ENCODE measurements around the gene NCS1.

The NCS1 gene

GRCh38 chr9:130129432-130130061, 42.7 kb upstream of the NCS1 start:
- TF ChIP-seq, protein P1, sequence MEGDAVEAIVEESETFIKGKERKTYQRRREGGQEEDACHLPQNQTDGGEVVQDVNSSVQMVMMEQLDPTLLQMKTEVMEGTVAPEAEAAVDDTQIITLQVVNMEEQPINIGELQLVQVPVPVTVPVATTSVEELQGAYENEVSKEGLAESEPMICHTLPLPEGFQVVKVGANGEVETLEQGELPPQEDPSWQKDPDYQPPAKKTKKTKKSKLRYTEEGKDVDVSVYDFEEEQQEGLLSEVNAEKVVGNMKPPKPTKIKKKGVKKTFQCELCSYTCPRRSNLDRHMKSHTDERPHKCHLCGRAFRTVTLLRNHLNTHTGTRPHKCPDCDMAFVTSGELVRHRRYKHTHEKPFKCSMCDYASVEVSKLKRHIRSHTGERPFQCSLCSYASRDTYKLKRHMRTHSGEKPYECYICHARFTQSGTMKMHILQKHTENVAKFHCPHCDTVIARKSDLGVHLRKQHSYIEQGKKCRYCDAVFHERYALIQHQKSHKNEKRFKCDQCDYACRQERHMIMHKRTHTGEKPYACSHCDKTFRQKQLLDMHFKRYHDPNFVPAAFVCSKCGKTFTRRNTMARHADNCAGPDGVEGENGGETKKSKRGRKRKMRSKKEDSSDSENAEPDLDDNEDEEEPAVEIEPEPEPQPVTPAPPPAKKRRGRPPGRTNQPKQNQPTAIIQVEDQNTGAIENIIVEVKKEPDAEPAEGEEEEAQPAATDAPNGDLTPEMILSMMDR (conservative IDR thresholded peaks at IDR 0.05): no peak
- H3K27ac ChIP-seq: no peak overlapping the region

DNA sequence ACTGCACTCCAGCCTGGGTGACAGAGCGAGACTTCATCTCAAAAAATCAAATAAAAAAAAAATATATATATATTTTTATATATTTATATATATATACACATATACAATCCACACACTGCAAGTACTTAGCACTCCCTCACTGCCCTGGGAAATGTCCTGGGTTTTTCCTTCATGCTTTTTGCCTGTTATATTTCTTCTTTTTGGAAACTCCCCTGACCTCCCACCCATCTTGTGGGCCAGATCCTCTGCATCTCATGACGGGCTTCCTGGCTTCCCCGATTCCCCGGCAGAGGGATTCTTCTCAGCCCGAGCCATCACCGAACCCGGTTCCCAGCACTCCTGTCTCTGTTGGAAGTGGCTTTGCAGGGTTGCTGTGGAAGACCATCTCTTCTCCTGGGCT, 39.5 kb upstream of the NCS1 start:
- TF ChIP-seq, protein P1 (conservative IDR thresholded peaks at IDR 0.05): no peak
- H3K27ac ChIP-seq: no peak overlapping the region

GRCh38 chr9:130137081-130137640, 35.0 kb upstream of the NCS1 start:
- TF ChIP-seq, protein P1 (conservative IDR thresholded peaks at IDR 0.05): no peak
- no peak overlapping the region for H3K27ac ChIP-seq

- no peak overlapping the region for H3K27ac ChIP-seq
- TF ChIP-seq, protein P1 (conservative IDR thresholded peaks at IDR 0.05): no peak
These were observed 34.5 kb upstream of the NCS1 start for GRCh38 chr9:130137641-130138081.

- no peak overlapping the region for H3K27ac ChIP-seq
- TF ChIP-seq, protein P1 (conservative IDR thresholded peaks at IDR 0.05): no peak
These were observed 34.0 kb upstream of the NCS1 start for GRCh38 chr9:130138171-130138653.

GRCh38 chr9:130138791-130139190, 33.4 kb upstream of the NCS1 start:
- no peak overlapping the region for H3K27ac ChIP-seq
- TF ChIP-seq, protein P1 (conservative IDR thresholded peaks at IDR 0.05): no peak

- H3K27ac ChIP-seq: no peak overlapping the region
- TF ChIP-seq, protein P1 (conservative IDR thresholded peaks at IDR 0.05): no peak
These were observed 33.0 kb upstream of the NCS1 start for GRCh38 chr9:130139251-130139650.

All from VCaP (cell line).